C4-2B (cell line): ENCODE data around the gene CCDC88C.

Source experiments
- ZFX ChIP-seq: fragments of 450-650 bp; IDR thresholded peaks from 2 replicates; pipeline ENCODE4 v1.6.1; 2017
- TF ChIP-seq, protein P1 (sequence below): fragments of 450-650 bp; conservative IDR thresholded peaks from 2 replicates; pipeline ENCODE4 v1.5.1; 2017; ENCODE audit warnings: mild to moderate bottlenecking

GRCh38 chr14:91354979-91355685, 62.5 kb downstream of the CCDC88C start:
- TF ChIP-seq, protein P1, sequence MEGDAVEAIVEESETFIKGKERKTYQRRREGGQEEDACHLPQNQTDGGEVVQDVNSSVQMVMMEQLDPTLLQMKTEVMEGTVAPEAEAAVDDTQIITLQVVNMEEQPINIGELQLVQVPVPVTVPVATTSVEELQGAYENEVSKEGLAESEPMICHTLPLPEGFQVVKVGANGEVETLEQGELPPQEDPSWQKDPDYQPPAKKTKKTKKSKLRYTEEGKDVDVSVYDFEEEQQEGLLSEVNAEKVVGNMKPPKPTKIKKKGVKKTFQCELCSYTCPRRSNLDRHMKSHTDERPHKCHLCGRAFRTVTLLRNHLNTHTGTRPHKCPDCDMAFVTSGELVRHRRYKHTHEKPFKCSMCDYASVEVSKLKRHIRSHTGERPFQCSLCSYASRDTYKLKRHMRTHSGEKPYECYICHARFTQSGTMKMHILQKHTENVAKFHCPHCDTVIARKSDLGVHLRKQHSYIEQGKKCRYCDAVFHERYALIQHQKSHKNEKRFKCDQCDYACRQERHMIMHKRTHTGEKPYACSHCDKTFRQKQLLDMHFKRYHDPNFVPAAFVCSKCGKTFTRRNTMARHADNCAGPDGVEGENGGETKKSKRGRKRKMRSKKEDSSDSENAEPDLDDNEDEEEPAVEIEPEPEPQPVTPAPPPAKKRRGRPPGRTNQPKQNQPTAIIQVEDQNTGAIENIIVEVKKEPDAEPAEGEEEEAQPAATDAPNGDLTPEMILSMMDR = no peak; the same call in 1 of the 2 replicates
- no peak for TF ChIP-seq ZFX
